ENCODE data around the gene PARD3.
"Not testable (repeated sequence)": the region's sequence is repeated elsewhere in the genome, so short reads cannot be mapped to it uniquely, and the experiment has no call there.

PARD3 gene

GRCh38 chr10:34454590-34455261 lies 360.4 kb downstream of the PARD3 start:
- Histone ChIP-seq H3K4me1 (ENCODE audit: insufficient read depth, poor library complexity, severe bottlenecking) (no peaks in the 10 kb centered on the region), H3K4me3 (ENCODE audit: severe bottlenecking) (no peak overlapping the region), H3K9me3 (ENCODE audit: severe bottlenecking) (no peaks in the 10 kb centered on the region), H3K27ac (ENCODE audit: poor library complexity, severe bottlenecking) (no peak overlapping the region), H3K36me3 (ENCODE audit: low read depth) (no peaks in the 10 kb centered on the region), H3K27me3 (ENCODE audit: insufficient read depth, poor library complexity, severe bottlenecking) (no peaks in the 10 kb centered on the region)
- TF ChIP-seq CTCF (IDR thresholded peaks at IDR 0.05; ENCODE audit: poor library complexity, severe bottlenecking), result no peak
- no peak for DNase-seq (ENCODE audit: low spot score)
- ATAC-seq (ENCODE audit: low read depth), result no peak

GRCh38 chr10:34449836-34450235 lies 365.3 kb downstream of the PARD3 start:
- Histone ChIP-seq H3K27me3 (ENCODE audit: insufficient read depth, poor library complexity, severe bottlenecking) (no peaks in the 10 kb centered on the region), H3K9me3 (ENCODE audit: severe bottlenecking) (no peaks in the 10 kb centered on the region), H3K27ac (ENCODE audit: poor library complexity, severe bottlenecking) (no peak overlapping the region), H3K4me3 (ENCODE audit: severe bottlenecking) (no peak overlapping the region), H3K4me1 (ENCODE audit: insufficient read depth, poor library complexity, severe bottlenecking) (no peaks in the 10 kb centered on the region), H3K36me3 (ENCODE audit: low read depth) (no peaks in the 10 kb centered on the region)
- no peak for TF ChIP-seq CTCF (IDR thresholded peaks at IDR 0.05; ENCODE audit: poor library complexity, severe bottlenecking)
- DNase-seq (ENCODE audit: low spot score) (no peak), ATAC-seq (ENCODE audit: low read depth) (no peak)

GRCh38 chr10:34446049-34446448 lies 369.0 kb downstream of the PARD3 start:
- no peaks in the 10 kb centered on the region for H3K4me1 ChIP-seq (ENCODE audit: insufficient read depth, poor library complexity, severe bottlenecking)
- H3K4me3 ChIP-seq (ENCODE audit: severe bottlenecking), result no peak overlapping the region
- H3K27me3 ChIP-seq (ENCODE audit: insufficient read depth, poor library complexity, severe bottlenecking), result no peaks in the 10 kb centered on the region
- no peak for DNase-seq (ENCODE audit: low spot score)
- ATAC-seq (ENCODE audit: low read depth), result no peak
- no peak for TF ChIP-seq CTCF (IDR thresholded peaks at IDR 0.05; ENCODE audit: poor library complexity, severe bottlenecking)
- no peaks in the 10 kb centered on the region for H3K36me3 ChIP-seq (ENCODE audit: low read depth)
- no peak overlapping the region for H3K27ac ChIP-seq (ENCODE audit: poor library complexity, severe bottlenecking)
- H3K9me3 ChIP-seq (ENCODE audit: severe bottlenecking), result no peaks in the 10 kb centered on the region

- H3K4me1 ChIP-seq (ENCODE audit: insufficient read depth, poor library complexity, severe bottlenecking), result no peaks in the 10 kb centered on the region
- ATAC-seq (ENCODE audit: low read depth) (no peak), DNase-seq (ENCODE audit: low spot score) (no peak)
- no peaks in the 10 kb centered on the region for H3K27me3 ChIP-seq (ENCODE audit: insufficient read depth, poor library complexity, severe bottlenecking)
- H3K9me3 ChIP-seq (ENCODE audit: severe bottlenecking), result no peaks in the 10 kb centered on the region
- no peak overlapping the region for H3K4me3 ChIP-seq (ENCODE audit: severe bottlenecking)
- H3K27ac ChIP-seq (ENCODE audit: poor library complexity, severe bottlenecking), result no peak overlapping the region
- no peaks in the 10 kb centered on the region for H3K36me3 ChIP-seq (ENCODE audit: low read depth)
- no peak for TF ChIP-seq CTCF (IDR thresholded peaks at IDR 0.05; ENCODE audit: poor library complexity, severe bottlenecking)
Measured at GRCh38 chr10:34444223-34445183, 370.6 kb downstream of the PARD3 start.

- not testable (repeated sequence) for H3K36me3 ChIP-seq (ENCODE audit: low read depth); ATAC-seq (ENCODE audit: low read depth); H3K4me3 ChIP-seq (ENCODE audit: severe bottlenecking); H3K4me1 ChIP-seq (ENCODE audit: insufficient read depth, poor library complexity, severe bottlenecking); H3K27me3 ChIP-seq (ENCODE audit: insufficient read depth, poor library complexity, severe bottlenecking); H3K27ac ChIP-seq (ENCODE audit: poor library complexity, severe bottlenecking); DNase-seq (ENCODE audit: low spot score); H3K9me3 ChIP-seq (ENCODE audit: severe bottlenecking)
Measured at GRCh38 chr10:34439386-34439785, 375.7 kb downstream of the PARD3 start.
